ENCODE data around the gene RILPL1.

DNA sequence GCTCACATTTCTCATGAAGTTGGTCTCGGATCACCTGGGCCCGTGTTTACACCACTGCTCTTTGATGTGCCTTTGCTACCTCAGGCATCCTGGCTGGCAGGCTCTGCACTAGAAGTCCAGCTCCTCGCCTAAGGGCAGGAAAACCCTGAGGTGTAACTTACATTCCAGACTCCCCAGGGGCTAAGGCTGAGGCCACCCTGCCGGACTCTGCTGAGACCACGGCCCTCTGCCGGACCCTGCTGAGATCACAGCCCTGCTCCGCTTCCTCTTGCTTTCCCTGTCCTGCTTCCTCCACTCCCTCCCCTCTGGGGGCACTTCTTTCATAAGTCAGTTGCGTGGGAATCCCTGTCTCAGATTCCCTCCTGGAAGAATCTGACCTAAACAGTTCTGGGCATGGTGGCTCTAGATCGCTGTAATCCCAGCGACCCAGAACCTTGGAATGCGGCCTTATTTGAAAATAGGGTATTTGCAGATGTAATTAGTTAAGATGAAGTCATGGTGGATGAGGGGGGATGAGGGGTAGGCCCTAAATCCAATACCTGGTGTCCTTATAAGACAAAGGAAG is 17.2 kb downstream of the RILPL1 start:
- no peak for TF ChIP-seq TAF1 (IDR thresholded peaks at IDR 0.05; ENCODE audit: borderline replicate concordance, low read depth, low read length)
- TF ChIP-seq POLR2A (IDR thresholded peaks at IDR 0.05; ENCODE audit: low read depth, low read length): no peak

Data from GM12892 (cell line).